ENCODE data around the gene GATA6.

The GATA6 gene

DNA sequence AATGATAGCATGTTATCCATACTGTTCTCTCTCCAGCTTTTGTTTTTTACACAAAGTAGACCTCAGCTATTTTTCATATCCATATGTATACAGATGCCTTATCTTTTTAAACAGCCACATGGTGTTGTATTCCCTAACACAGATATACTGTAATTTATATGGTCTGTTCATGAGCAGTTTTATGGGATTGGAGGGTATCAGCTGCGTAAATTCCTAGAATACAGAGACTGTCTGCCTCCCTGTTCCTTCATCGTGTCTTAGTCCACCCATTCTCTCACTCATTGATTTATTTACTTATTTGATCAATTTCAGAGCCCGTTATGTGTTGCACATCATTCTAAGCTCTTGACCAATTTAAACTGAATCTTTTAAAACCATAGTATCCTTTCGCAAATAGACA, 80.6 kb downstream of the GATA6 start:
- DNase-seq (ENCODE audit: low read depth) = no peak

DNA sequence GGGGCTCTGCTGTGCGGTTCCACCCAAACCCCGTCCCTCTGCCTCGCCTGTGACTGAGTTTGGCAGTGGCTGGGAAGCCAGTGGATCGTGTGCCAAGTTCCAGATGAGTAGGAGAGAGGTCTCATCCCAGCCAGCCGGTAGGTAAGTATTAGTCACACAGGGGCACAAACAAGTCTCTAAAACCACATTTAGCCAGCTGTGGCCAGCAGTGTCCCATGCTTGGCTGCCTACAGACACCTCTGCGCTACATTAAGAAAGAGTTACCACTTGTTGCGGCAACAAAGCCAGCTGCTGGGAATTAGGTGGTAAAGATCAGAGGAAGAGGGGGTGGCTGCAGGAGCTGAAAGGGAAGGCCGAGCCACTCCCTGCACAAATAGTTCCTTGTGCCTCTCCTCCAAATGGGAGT, 81.2 kb downstream of the GATA6 start:
- DNase-seq (ENCODE audit: low read depth) = no peak

Data from ELR (cell line).